SK-N-SH treated with all-trans-retinoic acid at 6 μM for 48 hours (cell line): ENCODE results near the gene POT1.

Experiments used
- ATAC-seq: fragments of 200-7000 bp; cut with Tn5 transposase; 3 replicates; pipeline ENCODE4 v1.9.1; 2020; ENCODE audit warnings: mild to moderate bottlenecking, moderate library complexity
- ARNTL ChIP-seq: fragments of 450-650 bp; formaldehyde crosslinking; IDR thresholded peaks from 2 replicates; pipeline ENCODE4 v1.5.0; 2020; ENCODE audit warnings: low read depth, mild to moderate bottlenecking, moderate library complexity, borderline replicate concordance
- BACH2 ChIP-seq: fragments of 250-450 bp; sonication (Bioruptor Pico); IDR thresholded peaks from 2 replicates; pipeline ENCODE4 v1.9.0; 2021; ENCODE audit warnings: mild to moderate bottlenecking, borderline replicate concordance
- CREB5 ChIP-seq: fragments of 250-450 bp; sonication (Bioruptor Pico); IDR thresholded peaks from 2 replicates; pipeline ENCODE4 v1.5.1; 2020; ENCODE audit warnings: low read depth, mild to moderate bottlenecking, moderate library complexity
- CSDC2 ChIP-seq: fragments of 250-450 bp; sonication (Bioruptor Pico); IDR thresholded peaks from 2 replicates; pipeline ENCODE4 v1.5.0; 2020; ENCODE audit warnings: mild to moderate bottlenecking, moderate library complexity
- ESRRG ChIP-seq: fragments of 250-450 bp; sonication (Bioruptor Pico); IDR thresholded peaks from 2 replicates; pipeline ENCODE4 v1.6.1; 2021; ENCODE audit warnings: mild to moderate bottlenecking
- GLIS3 ChIP-seq: fragments of 250-450 bp; sonication (Bioruptor Pico); IDR thresholded peaks from 2 replicates; pipeline ENCODE4 v1.5.0; 2020; ENCODE audit warnings: mild to moderate bottlenecking, moderate library complexity
- ISL1 ChIP-seq: fragments of 250-450 bp; sonication (Bioruptor Pico); IDR thresholded peaks from 2 replicates; pipeline ENCODE4 v2.1.2; 2022; ENCODE audit warnings: mild to moderate bottlenecking, moderate library complexity
- RARB ChIP-seq: fragments of 250-450 bp; sonication (Bioruptor Pico); IDR thresholded peaks from 2 replicates; pipeline ENCODE4 v1.8.0; 2021; ENCODE audit warnings: mild to moderate bottlenecking, moderate library complexity
- TCF4 ChIP-seq: fragments of 250-450 bp; sonication (Bioruptor Pico); IDR thresholded peaks from 2 replicates; pipeline ENCODE4 v1.8.0; 2021; ENCODE audit warnings: mild to moderate bottlenecking, moderate library complexity, borderline replicate concordance
- TOX ChIP-seq: fragments of 250-450 bp; sonication (Bioruptor Pico); IDR thresholded peaks from 2 replicates; pipeline ENCODE4 v1.8.0; 2021; ENCODE audit warnings: mild to moderate bottlenecking, moderate library complexity, borderline replicate concordance
- ZC3H10 ChIP-seq: fragments of 250-450 bp; sonication (Bioruptor Pico); IDR thresholded peaks from 2 replicates; pipeline ENCODE4 v1.5.1; 2021; ENCODE audit warnings: mild to moderate bottlenecking, moderate library complexity
- ZFP3 ChIP-seq: fragments of 250-450 bp; sonication (Bioruptor Pico); IDR thresholded peaks from 2 replicates; pipeline ENCODE4 v1.5.0; 2020; ENCODE audit warnings: mild to moderate bottlenecking, moderate library complexity
- ZFP30 ChIP-seq: fragments of 450-650 bp; formaldehyde crosslinking; IDR thresholded peaks from 2 replicates; pipeline ENCODE4 v1.5.0; 2022; ENCODE audit warnings: mild to moderate bottlenecking, moderate library complexity
- ZNF70 ChIP-seq: fragments of 450-650 bp; formaldehyde crosslinking; IDR thresholded peaks from 2 replicates; pipeline ENCODE4 v1.5.0; 2020; ENCODE audit warnings: mild to moderate bottlenecking, moderate library complexity
- TF ChIP-seq, protein P1 (sequence below): fragments of 250-450 bp; sonication (Bioruptor Pico); IDR thresholded peaks from 2 replicates; pipeline ENCODE4 v1.8.0; 2021; ENCODE audit warnings: low read depth, mild to moderate bottlenecking, moderate library complexity, borderline replicate concordance
- TF ChIP-seq, protein P2 (sequence below): fragments of 250-450 bp; sonication (Bioruptor Pico); IDR thresholded peaks from 2 replicates; pipeline ENCODE4 v1.5.0; 2020; ENCODE audit warnings: mild to moderate bottlenecking, moderate library complexity
- TF ChIP-seq, protein P3 (sequence below): fragments of 250-450 bp; sonication (Bioruptor Pico); IDR thresholded peaks from 2 replicates; pipeline ENCODE4 v1.8.0; 2020; ENCODE audit warnings: mild to moderate bottlenecking, moderate library complexity, borderline replicate concordance

The POT1 gene

DNA sequence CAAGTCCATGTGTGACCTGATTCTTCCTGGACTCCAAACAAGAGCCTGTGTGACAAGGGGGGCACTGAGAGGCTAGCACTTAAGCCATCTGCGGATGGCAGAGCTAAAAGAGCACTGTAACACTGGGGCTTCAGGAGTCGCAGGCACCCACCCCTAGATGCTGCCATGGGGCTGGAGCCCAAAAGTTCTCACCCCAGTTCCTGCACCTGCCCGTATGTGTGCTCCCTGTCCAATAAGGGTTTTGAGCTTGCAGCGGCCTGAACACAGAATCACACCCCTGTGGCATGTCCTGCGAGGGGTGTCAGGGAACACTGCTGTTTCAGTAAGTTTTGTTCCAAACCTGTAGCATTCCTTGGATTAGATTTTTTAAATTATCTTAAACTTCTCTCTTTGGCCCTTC, 110.8 kb downstream of the POT1 start:
- ATAC-seq, result no peak; the same call in 2 of the 3 replicates

GRCh38 chr7:124813994-124814798, 115.4 kb downstream of the POT1 start:
- TF ChIP-seq GLIS3 (CRISPR knock-in tag) (no peak), ZFP30 (CRISPR knock-in tag) (no peak)
- ATAC-seq, result no peak

More for the DNA sequence above, 110.8 kb downstream of the POT1 start:
- no peak for TF ChIP-seq ZFP3
- TF ChIP-seq, protein P1, sequence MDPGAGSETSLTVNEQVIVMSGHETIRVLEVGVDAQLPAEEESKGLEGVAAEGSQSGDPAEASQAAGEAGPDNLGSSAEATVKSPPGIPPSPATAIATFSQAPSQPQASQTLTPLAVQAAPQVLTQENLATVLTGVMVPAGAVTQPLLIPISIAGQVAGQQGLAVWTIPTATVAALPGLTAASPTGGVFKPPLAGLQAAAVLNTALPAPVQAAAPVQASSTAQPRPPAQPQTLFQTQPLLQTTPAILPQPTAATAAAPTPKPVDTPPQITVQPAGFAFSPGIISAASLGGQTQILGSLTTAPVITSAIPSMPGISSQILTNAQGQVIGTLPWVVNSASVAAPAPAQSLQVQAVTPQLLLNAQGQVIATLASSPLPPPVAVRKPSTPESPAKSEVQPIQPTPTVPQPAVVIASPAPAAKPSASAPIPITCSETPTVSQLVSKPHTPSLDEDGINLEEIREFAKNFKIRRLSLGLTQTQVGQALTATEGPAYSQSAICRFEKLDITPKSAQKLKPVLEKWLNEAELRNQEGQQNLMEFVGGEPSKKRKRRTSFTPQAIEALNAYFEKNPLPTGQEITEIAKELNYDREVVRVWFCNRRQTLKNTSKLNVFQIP, result no peak
- TF ChIP-seq ARNTL, result no peak
- TF ChIP-seq, protein P2, sequence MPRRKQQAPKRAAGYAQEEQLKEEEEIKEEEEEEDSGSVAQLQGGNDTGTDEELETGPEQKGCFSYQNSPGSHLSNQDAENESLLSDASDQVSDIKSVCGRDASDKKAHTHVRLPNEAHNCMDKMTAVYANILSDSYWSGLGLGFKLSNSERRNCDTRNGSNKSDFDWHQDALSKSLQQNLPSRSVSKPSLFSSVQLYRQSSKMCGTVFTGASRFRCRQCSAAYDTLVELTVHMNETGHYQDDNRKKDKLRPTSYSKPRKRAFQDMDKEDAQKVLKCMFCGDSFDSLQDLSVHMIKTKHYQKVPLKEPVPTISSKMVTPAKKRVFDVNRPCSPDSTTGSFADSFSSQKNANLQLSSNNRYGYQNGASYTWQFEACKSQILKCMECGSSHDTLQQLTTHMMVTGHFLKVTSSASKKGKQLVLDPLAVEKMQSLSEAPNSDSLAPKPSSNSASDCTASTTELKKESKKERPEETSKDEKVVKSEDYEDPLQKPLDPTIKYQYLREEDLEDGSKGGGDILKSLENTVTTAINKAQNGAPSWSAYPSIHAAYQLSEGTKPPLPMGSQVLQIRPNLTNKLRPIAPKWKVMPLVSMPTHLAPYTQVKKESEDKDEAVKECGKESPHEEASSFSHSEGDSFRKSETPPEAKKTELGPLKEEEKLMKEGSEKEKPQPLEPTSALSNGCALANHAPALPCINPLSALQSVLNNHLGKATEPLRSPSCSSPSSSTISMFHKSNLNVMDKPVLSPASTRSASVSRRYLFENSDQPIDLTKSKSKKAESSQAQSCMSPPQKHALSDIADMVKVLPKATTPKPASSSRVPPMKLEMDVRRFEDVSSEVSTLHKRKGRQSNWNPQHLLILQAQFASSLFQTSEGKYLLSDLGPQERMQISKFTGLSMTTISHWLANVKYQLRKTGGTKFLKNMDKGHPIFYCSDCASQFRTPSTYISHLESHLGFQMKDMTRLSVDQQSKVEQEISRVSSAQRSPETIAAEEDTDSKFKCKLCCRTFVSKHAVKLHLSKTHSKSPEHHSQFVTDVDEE (CRISPR knock-in tag), result no peak
- no peak for TF ChIP-seq GLIS3 (CRISPR knock-in tag)
- no peak for TF ChIP-seq ZC3H10
- no peak for TF ChIP-seq CSDC2 (CRISPR knock-in tag)
- TF ChIP-seq TOX (CRISPR knock-in tag), result no peak

GRCh38 chr7:124812764-124813163, 116.9 kb downstream of the POT1 start:
- ATAC-seq, result no peak
- no peak for TF ChIP-seq ZFP3
- no peak for TF ChIP-seq TCF4 (CRISPR knock-in tag)
- TF ChIP-seq, protein P3, sequence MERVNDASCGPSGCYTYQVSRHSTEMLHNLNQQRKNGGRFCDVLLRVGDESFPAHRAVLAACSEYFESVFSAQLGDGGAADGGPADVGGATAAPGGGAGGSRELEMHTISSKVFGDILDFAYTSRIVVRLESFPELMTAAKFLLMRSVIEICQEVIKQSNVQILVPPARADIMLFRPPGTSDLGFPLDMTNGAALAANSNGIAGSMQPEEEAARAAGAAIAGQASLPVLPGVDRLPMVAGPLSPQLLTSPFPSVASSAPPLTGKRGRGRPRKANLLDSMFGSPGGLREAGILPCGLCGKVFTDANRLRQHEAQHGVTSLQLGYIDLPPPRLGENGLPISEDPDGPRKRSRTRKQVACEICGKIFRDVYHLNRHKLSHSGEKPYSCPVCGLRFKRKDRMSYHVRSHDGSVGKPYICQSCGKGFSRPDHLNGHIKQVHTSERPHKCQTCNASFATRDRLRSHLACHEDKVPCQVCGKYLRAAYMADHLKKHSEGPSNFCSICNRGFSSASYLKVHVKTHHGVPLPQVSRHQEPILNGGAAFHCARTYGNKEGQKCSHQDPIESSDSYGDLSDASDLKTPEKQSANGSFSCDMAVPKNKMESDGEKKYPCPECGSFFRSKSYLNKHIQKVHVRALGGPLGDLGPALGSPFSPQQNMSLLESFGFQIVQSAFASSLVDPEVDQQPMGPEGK (CRISPR knock-in tag), result no peak
- TF ChIP-seq, all 23 proteins: peak for 0

DNA sequence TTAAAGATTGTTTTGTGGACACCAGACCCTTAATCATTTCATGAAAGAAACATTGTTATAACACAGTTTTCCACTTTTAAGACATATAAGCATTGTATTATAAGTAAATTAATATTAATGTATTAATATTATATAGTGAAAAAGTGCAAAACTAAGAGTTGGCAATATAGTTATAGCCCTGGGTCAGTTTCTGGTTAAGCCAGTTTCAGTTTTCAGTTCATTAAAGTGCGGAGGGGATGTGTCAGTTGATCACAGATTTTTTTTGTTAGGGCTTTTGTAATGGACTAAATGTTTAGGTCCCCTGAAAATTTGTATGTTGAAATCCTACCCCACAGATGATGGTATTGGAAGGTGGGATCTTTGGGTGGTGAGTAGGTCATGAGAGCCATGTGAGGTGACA, 118.3 kb downstream of the POT1 start:
- TF ChIP-seq TOX (CRISPR knock-in tag) (no peak), RARB (no peak), CREB5 (no peak), ZFP3 (no peak), BACH2 (no peak), ISL1 (CRISPR knock-in tag) (no peak), ZNF70 (CRISPR knock-in tag) (no peak), ESRRG (CRISPR knock-in tag) (no peak), CSDC2 (CRISPR knock-in tag) (no peak), TCF4 (CRISPR knock-in tag) (no peak)
- TF ChIP-seq, protein P2 (CRISPR knock-in tag), result no peak
- TF ChIP-seq, protein P3 (CRISPR knock-in tag), result no peak
- TF ChIP-seq, all 23 proteins: peak for 0
- no peak for ATAC-seq
